ENCODE results near the gene CHD5.
"Not testable (repeated sequence)": the region's sequence is repeated elsewhere in the genome, so short reads cannot be mapped to it uniquely, and the experiment has no call there.

CHD5 gene

DNA sequence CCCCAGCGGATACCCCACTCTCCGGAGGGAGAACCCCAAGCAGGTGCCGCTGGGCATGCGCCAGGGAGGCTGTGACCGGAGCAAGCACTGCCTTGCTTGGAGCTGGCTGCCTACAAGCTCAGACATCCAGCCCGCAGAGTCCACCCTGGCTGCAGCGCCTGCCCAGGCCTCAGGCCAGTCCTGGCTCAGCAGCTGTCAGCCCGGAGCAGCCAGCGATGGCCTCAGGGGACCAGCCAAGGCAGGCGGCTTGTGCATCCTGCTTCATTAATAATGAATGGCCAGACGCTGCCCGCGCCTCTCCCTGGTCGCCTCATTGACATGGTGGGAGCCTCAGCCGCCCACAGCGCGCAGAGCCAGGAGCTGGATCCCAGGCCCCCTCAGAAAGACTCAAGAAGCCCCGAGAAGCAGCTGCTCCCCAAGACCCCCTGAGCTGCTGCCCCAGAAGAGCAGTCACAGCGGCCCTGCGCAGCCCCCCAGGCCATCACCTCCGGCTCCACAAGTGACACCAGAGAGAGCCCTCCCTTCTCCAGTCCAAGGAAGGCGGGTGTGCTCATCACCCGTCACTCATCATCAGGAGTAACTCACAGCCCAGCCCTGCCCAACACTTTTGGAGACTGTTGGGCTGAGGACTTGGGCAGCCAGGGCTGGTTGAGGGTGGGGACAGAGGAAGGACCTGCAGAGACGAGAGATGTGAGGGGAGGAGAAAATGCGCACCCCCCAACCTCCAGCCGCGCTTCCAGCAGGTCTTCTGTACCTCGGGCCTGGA, 114.8 kb downstream of the CHD5 start:
- no peak for DNase-seq (ENCODE audit: low read depth in 2 of 2)

DNA sequence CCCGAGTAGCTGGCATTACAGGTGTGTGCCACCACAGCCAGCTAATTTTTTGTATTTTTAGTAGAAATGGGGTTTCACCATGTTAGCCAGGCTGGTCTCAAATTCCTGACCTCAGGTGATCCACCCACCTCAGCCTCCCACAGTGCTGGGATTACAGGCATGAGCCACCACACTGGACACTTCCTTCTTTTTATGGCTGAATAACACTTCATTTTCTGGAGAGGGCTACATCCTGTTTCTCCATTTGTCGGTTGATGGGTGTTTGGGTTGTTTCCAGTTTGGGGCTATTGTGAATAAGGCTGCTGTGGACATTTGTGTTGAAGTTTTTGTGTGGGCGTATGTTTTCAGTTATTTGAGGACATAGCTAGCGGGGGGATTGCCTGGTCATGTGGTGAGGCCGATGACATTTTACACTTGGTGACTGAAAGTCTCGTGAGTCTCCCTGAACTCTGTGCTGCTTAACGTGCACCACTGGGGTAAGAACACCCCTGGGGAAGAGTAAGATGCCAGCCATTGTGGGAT, 116.5 kb downstream of the CHD5 start:
- DNase-seq (ENCODE audit: low read depth in 2 of 2): not testable (repeated sequence)

DNA sequence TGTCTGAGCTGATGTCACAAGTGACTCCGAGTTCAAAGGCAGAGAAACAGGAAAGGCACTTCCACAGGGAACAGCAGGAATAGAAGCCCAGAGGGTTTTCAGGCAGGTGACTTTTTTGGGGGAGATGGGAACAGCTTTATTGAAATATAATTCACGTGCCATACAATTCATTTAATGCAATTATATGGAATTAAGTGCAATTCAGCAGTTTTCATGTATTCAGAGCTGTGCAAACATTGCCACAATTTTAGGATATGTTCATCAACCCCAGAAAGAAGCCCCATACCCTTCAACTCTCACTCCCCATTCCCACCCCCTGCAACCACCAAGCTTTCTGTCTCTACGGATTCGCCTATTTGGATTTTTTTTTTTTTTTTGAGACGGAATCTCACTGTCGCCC, 117.5 kb downstream of the CHD5 start:
- DNase-seq (ENCODE audit: low read depth in 2 of 2): no peak

DNA sequence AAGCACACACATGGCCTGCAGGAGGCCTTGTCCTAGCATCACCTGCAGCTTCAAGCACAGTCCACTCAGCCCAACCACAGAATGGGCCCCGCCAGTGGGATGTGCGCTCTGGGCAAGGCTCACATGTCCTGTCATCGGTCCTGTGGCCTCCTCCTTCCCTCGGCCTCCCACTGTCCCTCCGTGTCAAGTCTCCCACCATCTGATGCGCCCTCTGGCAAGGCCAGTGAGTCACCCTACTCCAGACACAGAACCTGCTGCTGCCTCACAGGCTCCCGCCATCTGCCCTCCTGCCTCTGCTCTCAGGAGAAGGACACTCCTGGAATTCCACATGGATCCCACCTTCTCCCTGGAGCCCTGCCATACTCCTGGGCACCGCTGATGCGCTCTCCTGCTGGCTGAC, 120.3 kb downstream of the CHD5 start:
- no peak for DNase-seq (ENCODE audit: low read depth in 2 of 2)

DNA sequence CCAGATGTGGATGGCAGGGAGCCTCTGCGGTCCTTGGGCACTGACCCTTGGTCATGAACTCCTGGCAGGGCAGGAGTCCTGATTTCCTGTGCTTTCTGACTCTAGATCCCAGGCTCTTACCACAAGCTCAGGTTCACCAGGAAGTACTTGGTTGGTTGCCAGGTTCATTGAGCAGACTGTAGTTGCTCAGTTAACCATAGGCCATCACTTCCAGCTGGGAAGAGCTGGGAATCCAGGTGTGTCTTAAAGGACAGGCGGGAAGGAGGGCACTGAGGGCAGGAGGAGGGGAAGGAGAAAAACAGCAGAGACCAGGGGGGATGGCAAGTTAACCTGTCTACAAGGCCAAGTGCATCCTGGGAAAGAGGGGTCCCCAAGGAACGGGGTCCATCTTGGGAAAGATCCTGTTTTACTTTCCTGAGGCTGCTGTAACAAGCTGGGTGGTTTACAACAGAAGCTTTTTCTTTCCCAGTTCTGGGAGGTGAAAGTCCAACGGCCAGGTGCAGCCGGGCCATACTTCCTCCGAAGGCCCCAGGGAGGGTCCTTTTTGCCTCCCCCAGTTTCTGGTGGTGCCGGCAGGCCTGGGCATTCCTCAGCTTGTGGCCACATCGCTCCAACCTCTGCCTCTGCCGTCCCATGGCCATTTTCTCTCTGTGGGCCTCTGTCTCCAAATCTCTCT, 122.8 kb downstream of the CHD5 start:
- no peak for DNase-seq (ENCODE audit: low read depth in 2 of 2)

DNA sequence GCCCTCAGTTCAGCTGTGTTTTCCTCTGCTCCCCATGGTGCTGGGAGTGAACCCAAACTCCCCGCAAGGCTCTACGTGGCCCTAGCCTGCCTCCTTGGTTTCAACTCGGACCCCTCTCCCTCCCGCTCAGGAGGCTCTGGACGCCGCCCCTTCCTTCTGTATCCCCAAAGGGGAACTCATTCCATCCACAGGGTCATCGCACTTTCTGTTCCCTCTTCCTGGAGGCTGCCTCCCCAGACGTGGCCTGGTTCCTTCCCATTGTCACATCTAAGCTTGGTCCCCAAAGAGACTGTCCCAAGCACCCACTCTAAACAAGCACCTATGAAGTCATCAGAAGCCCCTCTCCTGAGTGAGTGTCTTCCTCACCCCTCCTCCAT, 123.6 kb downstream of the CHD5 start:
- DNase-seq (ENCODE audit: low read depth in 2 of 2): no peak

DNA sequence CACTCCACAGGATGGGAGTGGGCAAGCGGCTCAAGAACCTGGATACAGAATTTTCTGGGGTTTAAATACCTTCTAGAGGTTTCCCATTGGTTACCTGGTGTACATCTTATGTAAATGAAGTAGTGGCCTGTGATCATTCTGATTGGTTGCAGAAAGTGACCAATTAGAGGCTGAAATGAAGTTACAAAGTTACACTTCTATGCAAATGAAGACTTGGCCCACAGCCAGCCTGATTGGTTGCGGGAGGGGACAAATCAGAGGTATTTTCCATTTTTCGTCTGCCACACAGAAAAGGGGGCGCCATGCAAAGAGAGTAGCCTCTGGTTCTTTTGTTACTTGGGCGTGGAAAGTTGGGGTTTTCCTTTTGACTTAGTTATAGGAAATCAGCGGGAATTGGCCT, 125.5 kb downstream of the CHD5 start:
- no peak for DNase-seq (ENCODE audit: low read depth in 2 of 2)

DNA sequence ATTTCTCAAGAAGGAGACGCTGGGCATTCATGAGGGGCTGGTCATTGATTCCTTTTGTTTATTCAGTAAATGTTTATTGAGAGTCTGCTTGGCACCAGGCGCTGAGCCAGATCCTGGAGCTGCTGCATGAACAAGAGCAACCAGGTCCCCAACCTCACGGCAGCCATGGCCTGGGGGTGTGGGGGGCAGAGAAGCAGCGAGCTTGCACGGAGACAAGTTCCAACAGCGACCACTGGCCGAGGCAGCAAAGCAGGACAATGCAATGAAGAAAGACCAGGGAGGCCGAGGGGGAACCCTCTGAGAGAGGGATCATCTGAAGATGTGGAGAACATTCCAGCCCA, 126.9 kb downstream of the CHD5 start:
- no peak for DNase-seq (ENCODE audit: low read depth in 2 of 2)

DNA sequence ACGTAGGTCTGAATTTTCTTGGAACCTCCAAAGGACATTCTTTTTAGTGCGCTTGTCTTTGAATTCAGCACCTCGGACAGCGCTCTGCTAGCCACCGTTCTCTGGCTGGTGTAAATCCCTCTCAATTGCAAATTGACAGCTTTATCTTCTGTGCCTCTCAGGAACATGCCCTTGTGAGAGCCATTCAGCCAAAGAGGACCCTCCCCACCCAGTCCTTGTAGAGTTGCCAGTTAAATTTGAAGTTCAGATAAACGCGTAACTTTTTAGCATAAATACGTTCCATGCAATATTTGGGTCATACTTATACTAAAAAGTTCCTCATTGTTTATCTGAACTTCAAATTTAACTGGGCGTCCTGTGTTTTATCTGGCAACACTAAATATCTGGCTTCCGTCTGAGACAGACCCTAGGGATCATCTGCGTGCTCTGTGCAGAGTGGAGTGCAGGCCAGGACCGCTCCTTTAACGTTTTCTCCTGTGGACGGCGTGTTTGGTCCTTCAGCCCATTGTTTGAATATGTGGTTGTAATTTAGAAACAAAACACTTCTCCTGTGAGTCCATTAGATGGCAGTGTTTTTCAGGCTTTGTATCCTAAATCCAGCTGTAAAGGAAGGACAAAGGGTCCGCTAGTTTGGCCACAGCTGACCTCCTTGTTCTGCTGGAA, 127.4 kb downstream of the CHD5 start:
- peak in 1 of 2 donors; percentile 17 for DNase-seq (ENCODE audit: low read depth in 2 of 2)
